Lung microvascular endothelial cell (primary cell): ENCODE results near the gene ZNF782. TPM values are rescaled to one million over a fixed set of nuclear protein-coding genes. Genes with fewer than 3 reads are reported as not detected.
A peak's percentile ranks its signal among the peaks of the same experiment; 100 is the strongest.
"Not testable (repeated sequence)": the region's sequence is repeated elsewhere in the genome, so short reads cannot be mapped to it uniquely, and the experiment has no call there.

ENCODE experiments used
- DNase-seq, 2 donors: peaks; one replicate each; pipeline versions ENCODE4 v3.0.0 to v3.0.0-alpha.2; 2010; ENCODE audit warnings: low read depth in 2 of 2
- total RNA-seq: library from RNA; depleted of rRNA; stranded (reverse); fragments of >200 nt; gene quantifications from 2 replicates; pipeline ENCODE4 v1.2.1, GENCODE V29; 2014

Gene ZNF782
- total RNA-seq = 2.0 and 2.6 TPM in 2 replicates

DNA sequence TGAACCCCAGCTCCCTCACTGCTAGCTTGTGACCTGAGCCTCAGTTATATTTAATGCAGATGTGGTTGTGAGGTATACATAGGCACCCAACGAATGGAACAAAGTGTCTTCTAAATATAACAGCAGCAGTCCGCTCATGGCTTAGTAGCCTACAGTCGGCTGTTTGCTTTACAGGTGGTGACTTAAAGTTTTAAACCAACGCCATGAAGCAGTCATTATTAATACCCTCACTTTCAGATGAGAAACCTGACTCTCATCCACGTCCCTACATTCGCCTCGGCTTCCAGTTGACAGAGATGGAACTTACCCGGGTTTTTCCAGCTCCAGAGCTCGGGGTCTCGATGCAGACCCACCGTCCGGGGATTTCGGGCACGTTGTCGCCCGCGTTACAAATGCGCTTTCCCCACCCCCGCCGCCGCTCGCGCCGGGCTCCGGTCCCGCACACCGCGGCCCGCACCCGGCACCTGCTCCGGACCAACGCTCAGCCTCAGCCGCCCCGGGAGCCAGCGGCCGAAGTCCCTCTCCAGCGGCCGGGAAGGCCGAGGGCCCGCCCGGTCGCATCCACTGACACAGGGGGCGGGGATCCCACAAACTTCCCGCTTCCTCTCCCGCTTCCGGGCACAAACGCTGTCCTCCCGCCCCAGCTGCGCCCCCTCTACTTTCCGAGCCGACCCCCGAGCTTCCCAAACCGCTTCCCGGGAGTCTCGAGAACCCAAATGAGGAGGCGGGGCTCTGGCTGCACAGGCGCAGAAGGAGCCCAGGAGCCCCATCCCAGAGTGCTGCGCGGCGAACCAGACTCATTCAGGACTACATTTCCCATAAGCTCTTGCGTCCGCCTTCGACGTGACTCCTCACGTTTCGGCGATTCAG, at the start of gene ZNF782:
Gene ZNF782 (minus strand): TSS at position 734 of the 870 bp plus-strand sequence. CDS start 2,553 bp downstream, outside the sequence.
- peak; percentile 94 to 95 for DNase-seq

GRCh38 chr9:96900010-96900409, 45.7 kb upstream of the ZNF782 start:
- not testable (repeated sequence) for DNase-seq

GRCh38 chr9:96892131-96892530, 37.8 kb upstream of the ZNF782 start:
- no peak for DNase-seq

- no peak for DNase-seq
These were observed 34.3 kb upstream of the ZNF782 start for GRCh38 chr9:96888591-96888990.

GRCh38 chr9:96885424-96885823, 31.1 kb upstream of the ZNF782 start:
- DNase-seq = no peak

DNA sequence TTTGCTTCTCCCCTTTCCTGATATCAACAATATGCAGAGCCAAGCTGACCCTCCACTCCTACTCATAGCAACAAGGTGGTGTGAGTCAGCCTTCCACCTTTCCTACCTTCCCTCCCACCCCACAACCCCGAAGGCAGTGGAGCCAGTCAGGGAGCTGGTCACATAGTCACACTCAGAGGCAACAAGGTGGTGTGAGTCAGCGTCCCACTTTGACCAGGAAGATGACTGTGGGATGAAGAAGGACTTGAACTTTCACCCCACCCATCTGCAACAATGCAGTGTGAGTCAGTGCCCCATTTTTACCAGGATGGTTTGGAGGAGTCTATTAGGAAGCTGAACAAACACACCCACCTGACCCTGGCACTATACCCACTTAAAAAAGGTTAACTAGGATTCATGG, 30.1 kb upstream of the ZNF782 start:
- peak; percentile 36 to 86 for DNase-seq

DNA sequence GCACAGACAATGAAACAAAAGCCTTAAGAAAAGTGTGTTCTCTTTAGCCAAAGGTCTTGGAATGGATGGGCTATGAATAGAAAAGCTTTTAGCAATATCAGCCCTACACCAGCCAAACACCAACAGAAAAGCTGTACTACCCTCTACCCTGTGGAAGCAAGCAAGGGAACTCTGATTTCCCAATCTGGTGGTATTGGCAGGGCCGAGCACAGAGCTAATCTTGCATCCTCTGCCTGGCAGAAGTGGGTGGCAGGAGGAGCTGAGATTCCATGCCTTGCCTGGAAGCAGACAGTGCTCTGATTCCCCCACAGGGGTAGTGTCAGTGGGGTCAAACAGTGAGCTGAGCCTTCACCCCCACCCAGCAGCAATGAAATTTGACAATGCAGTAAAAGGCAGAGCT, 29.6 kb upstream of the ZNF782 start:
- no peak for DNase-seq

DNA sequence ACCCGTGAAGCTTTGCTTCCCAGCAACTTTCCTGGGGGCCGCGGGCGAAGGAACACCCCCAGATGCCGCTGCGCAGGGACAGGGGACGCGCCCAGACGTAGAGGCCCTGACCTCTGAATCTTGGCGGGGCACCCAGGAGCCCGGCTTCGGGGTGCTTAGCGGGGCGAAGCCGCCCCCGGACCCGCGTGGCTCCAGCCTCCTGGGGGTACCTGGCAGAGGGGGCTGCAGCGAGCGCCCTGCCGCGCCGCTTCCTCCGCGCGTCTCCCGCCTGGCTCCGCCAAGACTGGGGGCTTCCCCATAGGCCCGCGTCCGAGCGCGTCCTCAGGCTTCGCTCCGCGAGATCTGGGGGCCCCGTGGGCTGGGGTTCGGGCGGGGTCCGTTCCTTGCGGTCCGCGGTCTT, 23.0 kb upstream of the ZNF782 start:
- no peak for DNase-seq

DNA sequence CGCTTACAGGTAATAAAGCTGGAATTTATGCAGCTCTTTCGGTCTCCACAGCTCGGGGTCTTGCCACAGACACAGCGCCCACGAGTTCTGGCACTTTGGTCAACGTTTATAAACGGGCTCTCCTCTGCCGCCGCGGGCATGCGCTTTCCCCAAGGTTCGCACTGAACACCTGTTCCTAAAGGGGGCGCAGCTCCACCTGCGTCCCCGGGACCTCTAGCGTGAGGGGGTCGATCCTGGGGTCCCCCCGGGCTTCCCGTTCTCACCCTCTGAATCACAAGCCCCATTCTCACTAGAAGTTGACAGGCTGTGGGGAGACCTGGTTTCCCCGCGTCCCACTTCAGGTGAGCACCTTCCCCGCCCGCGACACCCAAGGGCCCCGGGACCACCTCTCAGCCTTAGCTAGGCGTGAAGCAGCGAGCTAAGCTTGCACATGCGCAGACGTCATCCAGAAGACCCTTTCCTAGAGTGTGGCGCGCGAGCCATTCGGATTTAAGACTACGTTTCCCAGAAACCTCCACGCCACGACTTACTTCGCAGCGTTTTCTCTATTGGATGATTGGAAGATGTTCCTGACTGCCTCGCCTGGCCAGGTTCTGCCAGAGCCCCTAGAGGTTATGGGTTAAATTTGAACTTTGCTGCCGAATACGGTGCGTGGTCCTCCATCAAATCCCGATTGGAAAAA, 21.3 kb upstream of the ZNF782 start:
- peak; percentile 84 to 88 for DNase-seq

DNA sequence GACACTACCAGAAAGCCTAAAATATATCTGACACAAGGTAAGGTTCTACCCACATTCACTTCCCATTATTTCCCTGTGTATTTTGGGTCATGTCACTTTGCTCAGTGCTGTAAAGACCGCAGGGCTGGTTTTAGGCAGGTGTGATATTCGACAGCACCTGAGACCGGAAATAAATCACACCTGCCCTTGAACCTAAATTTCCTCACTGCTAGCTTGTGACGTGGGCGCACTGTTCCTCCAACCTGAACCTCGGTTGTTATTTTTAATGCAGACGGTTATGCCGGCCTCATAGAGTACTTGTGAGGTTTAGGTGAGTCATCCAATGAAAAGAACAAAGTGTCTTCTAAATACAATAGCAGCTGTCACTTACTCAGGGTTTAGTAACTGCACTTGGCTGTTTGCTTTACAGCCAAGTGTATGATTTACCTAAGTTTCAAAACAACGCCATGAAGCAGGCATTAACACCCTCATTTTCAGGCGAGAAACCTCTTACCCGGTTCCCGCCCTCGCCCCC, 20.7 kb upstream of the ZNF782 start:
- peak; percentile 25 to 86 for DNase-seq

DNA sequence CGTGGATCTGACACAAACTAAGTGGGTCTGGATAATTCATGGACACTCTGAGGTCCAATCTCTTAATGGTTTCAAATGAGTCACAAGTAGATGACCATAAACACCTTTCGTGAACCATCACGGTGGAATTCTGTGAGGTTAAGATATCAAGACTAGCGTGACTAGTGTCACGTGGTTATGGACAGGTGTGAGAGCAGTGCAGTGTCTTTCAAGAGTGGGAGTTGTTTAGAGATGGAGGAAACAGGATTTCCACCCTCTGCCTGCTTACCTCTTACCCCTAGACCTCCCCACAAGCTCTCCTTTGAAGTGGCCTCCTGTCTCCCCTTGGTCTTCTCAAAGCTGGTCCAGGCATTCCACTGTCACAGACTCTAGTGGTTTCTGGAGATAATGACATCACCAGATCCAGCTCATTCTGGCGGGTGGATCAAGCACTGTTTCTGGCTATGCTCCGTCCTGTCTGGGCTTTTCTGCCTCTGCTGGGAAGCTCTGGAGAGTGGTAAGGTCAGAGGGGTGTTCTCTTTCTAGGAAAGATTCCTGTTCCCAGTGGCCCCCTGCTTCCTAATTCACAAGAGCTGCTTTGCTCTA, 20.0 kb upstream of the ZNF782 start:
- no peak for DNase-seq

- DNase-seq = no peak
These were observed 16.9 kb upstream of the ZNF782 start for GRCh38 chr9:96871176-96871575.

DNA sequence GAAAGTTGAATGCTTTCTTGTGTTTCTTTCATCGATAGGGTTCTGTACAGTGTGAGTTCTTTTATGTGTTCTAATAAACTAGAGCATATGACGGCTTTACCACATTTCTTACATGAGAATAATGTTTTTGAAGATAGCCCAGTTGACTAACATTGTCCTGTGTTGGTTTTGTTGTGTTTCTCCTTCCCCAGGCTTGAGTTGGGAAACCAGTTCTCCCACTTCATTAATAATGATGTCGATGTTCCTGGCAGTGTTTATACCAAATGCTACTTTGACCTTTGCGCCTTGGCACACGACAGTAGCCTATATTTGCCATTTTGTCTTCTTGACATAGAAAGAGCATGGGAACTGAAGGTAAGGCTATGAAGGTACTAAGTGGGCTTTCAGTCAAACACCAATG, 14.4 kb upstream of the ZNF782 start:
- DNase-seq = no peak

DNA sequence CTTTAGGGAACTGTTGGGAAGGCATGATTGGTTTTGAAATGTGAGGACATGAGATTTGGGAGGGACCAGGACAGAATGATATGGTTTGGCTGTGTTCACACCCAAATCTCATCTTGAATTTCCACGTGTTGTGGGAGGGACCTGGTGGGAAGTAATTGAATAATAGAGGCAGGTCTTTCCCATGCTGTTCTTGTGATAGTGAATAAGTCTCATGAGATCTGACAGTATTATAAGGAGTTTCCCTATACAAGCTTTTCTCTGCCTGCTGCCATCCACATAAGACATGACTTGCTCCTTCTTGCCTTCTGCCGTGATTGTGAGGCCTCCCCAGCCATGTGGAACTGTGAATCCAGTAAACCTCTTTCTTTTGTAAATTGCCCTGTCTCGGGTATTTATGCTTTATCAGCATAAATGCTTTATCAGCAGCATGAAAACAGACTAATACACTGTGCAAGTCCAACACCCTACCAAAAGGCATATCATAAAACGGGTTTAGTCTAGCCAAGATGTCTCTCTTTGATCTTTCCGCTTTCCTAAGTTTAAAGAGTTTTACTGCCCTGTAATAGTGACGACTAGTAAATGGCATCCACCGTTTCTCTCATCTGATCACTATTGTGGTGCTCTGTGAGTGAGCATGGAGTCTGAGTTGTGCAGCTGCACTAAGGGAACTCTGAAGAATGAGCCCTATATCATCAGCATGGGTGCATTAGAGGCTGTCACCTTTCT, 12.9 kb upstream of the ZNF782 start:
- DNase-seq = no peak

DNA sequence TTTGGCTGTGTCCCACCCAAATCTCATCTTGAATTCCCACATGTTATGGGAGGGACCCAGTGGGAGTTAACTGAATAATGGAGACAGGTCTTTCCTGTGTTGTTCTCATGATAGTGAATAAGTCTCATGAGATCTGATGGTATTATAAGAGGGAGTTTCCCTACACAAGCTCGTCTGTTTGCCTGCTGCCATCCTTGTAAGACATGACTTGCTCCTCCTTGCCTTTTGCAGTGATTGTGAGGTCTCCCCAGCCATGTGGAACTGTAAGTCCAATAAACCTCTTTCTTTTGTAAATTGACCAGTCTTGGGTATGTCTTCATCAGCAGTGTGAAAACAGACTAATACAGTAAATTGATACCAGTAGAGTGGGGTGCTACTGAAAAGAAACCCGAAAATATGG, 10.9 kb upstream of the ZNF782 start:
- not testable (repeated sequence) for DNase-seq

DNA sequence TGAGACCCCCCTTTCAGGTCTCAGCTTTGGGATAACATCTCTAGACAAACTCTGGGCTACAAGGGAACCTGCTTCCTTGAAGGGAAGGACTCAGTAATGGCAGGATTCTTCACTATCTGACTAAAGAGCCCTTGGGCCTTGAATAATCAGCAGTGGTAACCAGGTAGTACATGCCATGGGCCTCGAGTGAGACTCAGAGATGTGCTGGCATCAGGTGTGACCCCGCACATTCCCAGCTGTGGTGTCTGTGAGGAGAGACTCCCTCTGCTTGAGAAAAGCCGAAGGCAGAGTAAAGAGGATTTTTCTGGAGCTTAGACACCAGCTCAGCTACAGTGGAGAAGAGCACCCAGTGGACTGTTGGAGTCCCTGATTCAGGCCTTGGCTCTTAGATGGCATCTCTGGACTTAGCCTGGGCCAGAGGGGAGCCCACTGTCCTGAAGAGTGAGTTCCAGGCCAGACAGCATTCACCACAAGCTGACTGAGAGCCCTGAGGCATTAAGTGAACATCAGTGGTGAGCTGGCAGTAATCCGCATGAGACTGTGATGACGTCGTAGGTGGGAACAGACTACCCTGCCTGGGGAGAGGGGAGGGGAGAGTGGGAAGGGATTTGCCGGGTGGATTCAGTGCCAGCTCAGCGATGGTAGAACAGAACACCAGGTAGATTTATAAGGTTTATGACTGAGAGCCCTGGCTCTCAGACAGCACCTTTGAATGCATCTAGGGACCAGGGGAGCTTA, 5.3 kb upstream of the ZNF782 start:
- peak in 1 of 2 donors; percentile 34 for DNase-seq

GRCh38 chr9:96858670-96859069, 4.4 kb upstream of the ZNF782 start:
- no peak for DNase-seq

DNA sequence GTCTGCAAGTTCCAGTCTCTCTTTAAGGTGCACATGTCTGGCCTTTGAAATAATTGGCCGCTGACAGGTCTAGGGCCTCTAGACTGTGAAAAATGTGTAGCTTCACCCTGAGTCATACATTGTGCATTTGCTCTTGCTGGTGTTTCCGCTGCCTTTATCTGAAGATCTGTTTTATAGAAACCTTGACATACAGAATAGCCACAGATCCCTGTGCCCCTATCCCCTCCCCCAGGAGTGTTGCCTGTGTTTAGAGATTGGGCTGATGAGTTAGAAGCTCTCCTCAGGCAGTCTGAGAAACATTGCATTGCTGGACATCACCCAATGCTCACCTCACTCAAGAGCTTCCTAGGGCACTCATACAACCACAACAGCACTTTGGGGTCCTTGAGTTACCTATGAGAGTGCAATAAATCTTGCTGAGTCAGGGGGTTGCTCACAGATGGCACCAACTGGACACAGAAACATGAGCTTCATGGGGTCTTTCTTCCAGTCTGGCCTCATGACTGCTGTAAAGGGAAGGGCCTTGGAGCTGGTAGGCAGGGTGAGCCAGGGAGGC, 3.8 kb upstream of the ZNF782 start:
- peak in 1 of 2 donors; percentile 78 for DNase-seq

GRCh38 chr9:96856363-96857286, 2.3 kb upstream of the ZNF782 start:
- DNase-seq = peak; percentile 79 to 84
